Endothelial cell of umbilical vein (primary cell): ENCODE results near the gene APC2.

ENCODE experiments used
- CTCF ChIP-seq, 2 donors: IDR thresholded peaks; 1 replicate in 1 of 2; 2 replicates in 1 of 2; pipeline ENCODE4 v1.5.1; 2011; ENCODE audit warnings: low read length in 2 of 2, mild to moderate bottlenecking in 2 of 2, moderate library complexity in 2 of 2, control low read depth in 1 of 2, inconsistent platforms in 1 of 2, low read depth in 1 of 2; ENCODE audit not compliant: insufficient read depth in 1 of 2; ENCODE audit errors: extremely low read depth in 1 of 2
- EZH2 ChIP-seq: IDR thresholded peaks from 2 replicates; pipeline ENCODE4 v1.6.1; 2012; ENCODE audit warnings: borderline replicate concordance, low read depth, mild to moderate bottlenecking, moderate library complexity, low read length, inconsistent platforms; ENCODE audit not compliant: severe bottlenecking
- FOS ChIP-seq: IDR thresholded peaks from 2 replicates; pipeline ENCODE4 v1.6.1; 2011; ENCODE audit warnings: mild to moderate bottlenecking, low read length, moderate library complexity, borderline replicate concordance; ENCODE audit not compliant: insufficient read depth
- JUN ChIP-seq: IDR thresholded peaks from 2 replicates; pipeline ENCODE4 v1.6.1; 2011; ENCODE audit warnings: borderline replicate concordance, low read depth; ENCODE audit not compliant: insufficient read length, insufficient read depth
- MAX ChIP-seq: IDR thresholded peaks from 2 replicates; pipeline ENCODE4 v1.6.1; 2011; ENCODE audit not compliant: insufficient read depth, insufficient read length
- POLR2A ChIP-seq: IDR thresholded peaks from 2 replicates; pipeline ENCODE4 v1.6.1; 2012; ENCODE audit warnings: low read depth, mild to moderate bottlenecking, control low read depth, low read length
- POLR2AphosphoS5 ChIP-seq: IDR thresholded peaks from 2 replicates; pipeline ENCODE4 v1.6.1; 2012; ENCODE audit warnings: low read depth, mild to moderate bottlenecking, control low read depth, low read length, moderate library complexity; ENCODE audit not compliant: insufficient read depth

- no peak for TF ChIP-seq CTCF (IDR thresholded peaks at IDR 0.05; ENCODE audit: extremely low read depth in 1 of 2, insufficient read depth in 1 of 2, low read depth in 1 of 2, low read length in 2 of 2)
- TF ChIP-seq POLR2A, result no peak
- TF ChIP-seq EZH2, result no peak
- TF ChIP-seq FOS, result no peak
- TF ChIP-seq POLR2AphosphoS5, result no peak
- TF ChIP-seq MAX, result no peak
- no peak for TF ChIP-seq JUN
Observed at GRCh38 chr19:1522838-1523237, 72.9 kb downstream of the APC2 start.
